Ovary (tissue), 3 donors: Measurements from ENCODE around the gene GNG7.
"Not testable (repeated sequence)": the region's sequence is repeated elsewhere in the genome, so short reads cannot be mapped to it uniquely, and the experiment has no call there.

Experiments
- CTCF ChIP-seq, 3 donors: fragments of 450-650 bp in 2 of 3; fragments of 200-600 bp in 1 of 3; IDR thresholded peaks; one replicate each; pipeline versions ENCODE4 v1.5.1 to v1.8.0; 2016 to 2022; ENCODE audit warnings: antibody characterized with exemption in 3 of 3, mild to moderate bottlenecking in 1 of 3
- EP300 ChIP-seq: sonication (generic); formaldehyde crosslinking; IDR thresholded peaks from one replicate; pipeline ENCODE4 v1.6.1; 2017; ENCODE audit warnings: antibody characterized with exemption
- POLR2A ChIP-seq: fragments of 450-650 bp; IDR thresholded peaks from one replicate; pipeline ENCODE4 v1.6.1; 2017; ENCODE audit warnings: antibody characterized with exemption, mild to moderate bottlenecking, moderate library complexity
- donor health status: DM: no; HTN: no; CAD: no.

GRCh38 chr19:2606774-2607173 lies 95.7 kb downstream of the GNG7 start:
- not testable (repeated sequence) for TF ChIP-seq CTCF (IDR thresholded peaks at IDR 0.05); POLR2A; EP300
